Subcutaneous adipose tissue (tissue), 4 donors: ENCODE data around the gene SVEP1. TPM values are rescaled to one million over a fixed set of nuclear protein-coding genes. Genes with fewer than 3 reads are reported as not detected.

ENCODE experiments used
- total RNA-seq, 4 donors: library from RNA; depleted of rRNA; stranded (reverse); fragments of >200 nt; gene quantifications; one replicate each; pipeline ENCODE4 v1.1.0, GENCODE V29; 2016
- TF ChIP-seq, protein P1 (sequence below): fragments of 450-650 bp; IDR thresholded peaks from one replicate; pipeline ENCODE4 v1.5.1; 2016; ENCODE audit warnings: low read depth, mild to moderate bottlenecking, control low read depth, antibody characterized with exemption, moderate library complexity

SVEP1 gene
- total RNA-seq, 4 donors from 2014 or later, result 87.2 to 204 (median 174) TPM

DNA sequence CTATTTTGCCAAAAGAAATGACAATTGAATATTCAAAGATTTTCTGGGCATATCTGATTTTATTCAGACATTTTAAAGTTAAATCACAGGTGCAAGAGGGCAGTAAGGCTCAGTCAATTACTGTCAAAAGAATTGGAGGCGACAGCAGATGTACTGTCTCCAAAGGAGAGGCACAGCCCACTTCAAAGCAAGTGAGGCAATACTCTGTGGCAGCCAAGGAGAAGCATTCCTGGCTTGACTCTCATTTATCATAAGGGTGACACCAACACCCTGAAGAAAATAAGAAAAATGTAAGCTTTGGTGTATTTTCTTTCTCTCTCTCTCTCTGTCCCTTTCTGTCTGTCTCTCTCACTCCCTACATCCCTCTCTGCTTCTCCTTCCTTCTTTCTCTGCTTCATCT, 93.3 kb downstream of the SVEP1 start:
- TF ChIP-seq, protein P1, sequence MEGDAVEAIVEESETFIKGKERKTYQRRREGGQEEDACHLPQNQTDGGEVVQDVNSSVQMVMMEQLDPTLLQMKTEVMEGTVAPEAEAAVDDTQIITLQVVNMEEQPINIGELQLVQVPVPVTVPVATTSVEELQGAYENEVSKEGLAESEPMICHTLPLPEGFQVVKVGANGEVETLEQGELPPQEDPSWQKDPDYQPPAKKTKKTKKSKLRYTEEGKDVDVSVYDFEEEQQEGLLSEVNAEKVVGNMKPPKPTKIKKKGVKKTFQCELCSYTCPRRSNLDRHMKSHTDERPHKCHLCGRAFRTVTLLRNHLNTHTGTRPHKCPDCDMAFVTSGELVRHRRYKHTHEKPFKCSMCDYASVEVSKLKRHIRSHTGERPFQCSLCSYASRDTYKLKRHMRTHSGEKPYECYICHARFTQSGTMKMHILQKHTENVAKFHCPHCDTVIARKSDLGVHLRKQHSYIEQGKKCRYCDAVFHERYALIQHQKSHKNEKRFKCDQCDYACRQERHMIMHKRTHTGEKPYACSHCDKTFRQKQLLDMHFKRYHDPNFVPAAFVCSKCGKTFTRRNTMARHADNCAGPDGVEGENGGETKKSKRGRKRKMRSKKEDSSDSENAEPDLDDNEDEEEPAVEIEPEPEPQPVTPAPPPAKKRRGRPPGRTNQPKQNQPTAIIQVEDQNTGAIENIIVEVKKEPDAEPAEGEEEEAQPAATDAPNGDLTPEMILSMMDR, result no peak

DNA sequence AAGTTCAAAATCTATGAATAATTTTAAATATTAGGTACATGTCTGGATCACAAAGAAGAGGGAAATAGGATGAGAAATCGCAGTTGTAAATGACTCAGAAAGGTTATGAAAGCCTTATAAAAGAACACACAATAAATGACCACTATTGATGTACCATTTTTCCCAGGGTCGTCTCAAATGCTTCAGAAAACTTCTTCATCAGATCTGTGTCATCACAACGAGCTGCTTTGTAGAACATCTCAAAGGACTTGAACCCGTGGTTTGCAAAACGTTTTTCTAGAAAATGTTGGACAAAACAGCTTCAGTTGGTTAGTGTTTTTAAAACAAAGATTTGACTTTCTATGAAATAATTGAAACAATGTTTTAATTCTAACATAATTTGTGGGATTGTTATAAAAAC, 100.1 kb downstream of the SVEP1 start:
- TF ChIP-seq, protein P1, result no peak

DNA sequence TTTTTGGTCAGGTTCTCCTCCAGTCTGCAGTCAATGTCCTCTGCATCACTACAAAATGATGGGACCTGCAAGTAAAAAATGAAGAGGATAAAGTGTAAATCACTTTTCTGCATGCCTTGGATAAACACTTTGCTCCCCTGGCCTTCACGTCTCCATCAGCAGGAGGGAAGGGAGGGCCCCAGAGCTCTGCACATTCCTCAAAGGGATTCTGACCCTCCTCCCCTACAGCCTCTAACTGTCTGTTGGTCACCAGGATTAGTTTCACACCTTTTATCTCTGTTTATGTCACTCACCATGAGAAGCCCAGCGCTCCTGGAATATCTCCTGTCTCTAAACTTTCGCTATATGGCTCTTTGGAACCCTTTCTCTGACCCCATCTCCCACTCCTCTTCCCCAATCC, 103.3 kb downstream of the SVEP1 start:
- TF ChIP-seq, protein P1, result no peak

DNA sequence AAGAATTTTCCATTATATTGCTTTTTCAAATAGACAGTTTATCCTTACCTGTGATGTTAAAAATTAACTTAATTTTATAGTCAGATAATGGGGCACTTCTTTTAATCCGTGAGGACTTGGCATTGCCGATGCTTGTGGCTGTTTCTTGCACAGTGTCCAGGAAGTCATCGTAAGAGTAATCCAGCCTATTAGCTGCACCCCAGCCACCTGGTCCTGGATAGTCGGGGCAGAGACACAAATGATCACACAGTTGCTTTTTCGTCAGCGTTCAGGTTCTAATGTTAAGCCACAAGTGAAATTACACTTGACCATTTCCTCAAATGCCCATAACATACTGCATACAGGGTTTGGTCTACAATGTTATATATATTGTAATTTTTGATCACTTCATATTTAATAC, 107.4 kb downstream of the SVEP1 start:
- TF ChIP-seq, protein P1, result no peak

DNA sequence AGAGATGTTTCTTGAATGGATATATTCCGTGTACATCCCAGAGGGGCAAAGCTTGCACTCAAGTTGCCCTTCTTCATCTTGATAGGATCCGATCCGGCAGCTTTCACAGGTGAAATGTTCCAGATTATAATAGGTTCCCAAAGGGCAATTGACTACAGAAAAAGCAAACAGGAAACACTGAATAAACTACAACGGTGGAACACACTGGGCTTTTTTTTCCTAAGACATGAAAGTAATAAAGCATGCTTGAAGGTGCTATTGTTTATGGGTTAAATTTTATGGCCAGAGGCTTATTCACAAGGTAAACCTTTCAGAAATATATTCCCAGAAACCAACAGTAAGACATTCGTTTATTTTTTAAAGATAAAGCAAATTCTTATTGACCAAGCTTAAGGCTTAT, 110.6 kb downstream of the SVEP1 start:
- TF ChIP-seq, protein P1, result no peak

DNA sequence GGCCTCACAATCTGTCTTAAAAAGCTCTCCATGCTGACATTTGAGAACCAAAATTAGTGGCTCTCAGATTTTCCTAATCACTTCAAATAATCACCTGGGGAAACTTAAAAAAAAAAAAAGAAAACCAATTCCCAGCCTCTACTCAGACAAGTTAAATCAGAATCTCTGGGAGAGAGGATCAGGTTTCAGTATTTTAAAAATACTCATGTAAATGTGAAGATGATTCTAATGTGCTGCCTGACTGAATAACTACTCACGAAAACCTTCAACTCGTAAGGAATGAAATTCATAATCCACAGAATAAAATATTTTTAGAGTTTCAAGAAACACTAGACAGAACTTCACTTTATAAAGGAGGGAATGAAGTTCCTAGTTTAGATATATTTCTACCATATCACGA, 114.4 kb downstream of the SVEP1 start:
- TF ChIP-seq, protein P1, result no peak

DNA sequence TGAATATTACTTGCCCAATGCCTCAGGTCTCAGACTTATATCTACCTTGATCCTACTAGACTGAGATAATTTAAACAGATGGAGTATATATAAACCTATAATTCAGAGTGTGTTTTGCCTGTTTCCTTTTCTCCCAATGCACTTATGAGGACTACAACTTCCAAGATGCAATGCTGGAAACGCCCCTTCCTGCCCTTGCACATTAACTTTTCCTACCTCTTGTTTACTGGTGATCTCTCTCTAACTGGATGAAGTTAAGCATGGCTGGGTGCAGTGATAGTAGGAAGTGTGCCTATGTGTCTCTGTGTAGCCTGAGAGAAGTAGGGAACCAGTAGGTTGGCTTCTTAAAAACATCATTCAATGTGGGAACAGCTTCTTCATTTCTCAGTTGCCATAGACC, 115.2 kb downstream of the SVEP1 start:
- TF ChIP-seq, protein P1, result no peak
